HG03354 (cell line): ENCODE results near the gene PSD.

ENCODE experiments used
- ATAC-seq: cut with Tn5 transposase; IDR thresholded peaks from one replicate; pipeline ENCODE4 v1.9.1; 2021; ENCODE audit warnings: mild to moderate bottlenecking; ENCODE audit not compliant: unreplicated experiment, poor library complexity, severe bottlenecking

PSD gene

DNA sequence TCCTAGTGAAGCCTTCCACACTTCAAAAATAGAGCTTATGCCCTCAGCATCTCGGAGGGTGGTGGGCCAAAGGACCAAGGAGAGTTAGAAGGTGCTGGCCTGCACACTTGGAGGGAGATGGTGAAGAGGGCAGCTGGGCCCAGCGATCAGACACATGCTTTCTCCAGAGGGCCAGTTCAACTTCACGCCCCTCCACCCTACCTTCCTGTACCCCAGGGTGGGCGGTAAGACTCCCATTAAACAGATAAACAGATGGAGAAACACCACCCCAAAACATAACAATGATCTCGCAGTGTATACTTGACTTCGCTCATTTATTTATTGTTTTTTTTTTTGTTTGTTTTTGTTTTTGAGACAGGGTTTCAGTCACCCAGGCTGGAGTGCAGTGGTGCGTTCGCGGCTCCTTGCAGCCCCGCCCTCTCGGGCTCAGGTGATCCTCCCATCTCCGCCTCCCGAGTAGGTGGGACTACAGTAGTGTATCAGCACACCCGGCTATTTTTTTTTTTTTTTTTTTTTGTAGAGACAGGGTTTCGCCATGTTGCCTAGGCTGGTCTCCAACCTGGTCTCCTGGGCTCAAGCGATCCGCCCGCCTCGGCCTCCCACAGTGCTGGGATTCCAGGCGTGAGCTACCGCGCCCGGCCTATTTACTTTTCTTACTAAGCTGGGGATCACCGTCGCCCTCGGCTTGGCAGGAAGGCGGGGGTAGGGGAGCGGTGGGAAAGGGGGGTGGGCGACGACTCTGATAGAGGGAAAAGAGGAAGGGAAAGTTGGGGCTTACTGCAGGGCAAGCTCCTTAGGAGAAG is 30.9 kb upstream of the PSD start:
- ATAC-seq: peak; percentile 61

DNA sequence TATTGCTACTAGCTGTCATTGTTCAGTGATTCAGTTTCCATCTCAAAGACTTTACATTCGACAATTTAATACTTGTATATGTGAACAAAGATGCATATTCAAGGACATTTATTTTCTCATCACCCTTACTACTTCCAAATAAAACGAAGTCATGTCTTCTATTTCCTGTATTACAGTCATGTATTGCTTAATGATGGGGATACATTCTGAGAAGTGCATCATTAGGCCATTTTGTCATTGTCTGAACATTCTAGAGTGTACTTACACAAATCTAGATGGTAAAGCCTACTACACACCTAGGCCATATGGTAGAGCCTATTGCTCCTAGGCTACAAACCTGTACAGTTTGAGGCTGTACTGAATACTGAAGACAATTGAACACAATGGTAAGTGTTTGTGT is 26.3 kb upstream of the PSD start:
- ATAC-seq: no peak

DNA sequence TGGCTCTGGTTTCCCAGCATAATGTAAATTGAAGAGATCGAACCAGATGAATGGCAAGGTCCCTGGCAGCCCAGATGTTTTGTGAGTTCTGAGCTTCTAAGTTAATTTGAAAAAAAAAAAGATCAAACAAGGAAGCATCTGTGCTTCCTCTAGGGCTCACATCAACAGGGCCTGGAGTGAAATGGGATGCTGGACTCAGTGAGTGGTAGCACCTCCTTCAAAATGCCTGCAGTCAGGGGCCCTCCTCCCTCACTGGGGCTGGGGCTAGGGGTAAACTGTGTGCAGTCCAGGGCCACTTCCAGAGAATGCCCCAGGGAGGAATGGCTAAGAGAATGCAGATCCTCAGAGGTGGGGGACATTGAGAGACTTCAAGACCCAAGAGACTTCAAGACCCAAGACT is 19.8 kb upstream of the PSD start:
- no peak for ATAC-seq

DNA sequence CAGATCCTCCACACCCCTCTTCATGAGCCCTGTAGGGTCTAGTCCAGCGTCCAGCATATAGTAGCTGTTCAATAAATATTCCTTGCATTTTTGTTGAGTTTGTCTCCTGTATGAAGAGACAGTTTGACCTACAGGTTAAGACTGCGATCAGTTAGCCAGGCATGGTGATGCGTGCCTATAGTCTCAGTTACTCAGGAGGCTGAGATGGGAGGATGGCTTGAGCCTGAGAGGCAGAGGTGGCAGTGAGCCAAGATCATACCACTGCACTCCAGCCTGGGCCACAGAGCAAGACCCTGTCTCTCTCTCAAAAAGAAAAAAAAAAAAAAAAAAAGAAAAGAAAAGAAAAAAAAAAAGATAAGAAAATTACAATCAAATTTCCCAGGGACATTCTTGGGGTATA is 18.9 kb upstream of the PSD start:
- no peak for ATAC-seq

DNA sequence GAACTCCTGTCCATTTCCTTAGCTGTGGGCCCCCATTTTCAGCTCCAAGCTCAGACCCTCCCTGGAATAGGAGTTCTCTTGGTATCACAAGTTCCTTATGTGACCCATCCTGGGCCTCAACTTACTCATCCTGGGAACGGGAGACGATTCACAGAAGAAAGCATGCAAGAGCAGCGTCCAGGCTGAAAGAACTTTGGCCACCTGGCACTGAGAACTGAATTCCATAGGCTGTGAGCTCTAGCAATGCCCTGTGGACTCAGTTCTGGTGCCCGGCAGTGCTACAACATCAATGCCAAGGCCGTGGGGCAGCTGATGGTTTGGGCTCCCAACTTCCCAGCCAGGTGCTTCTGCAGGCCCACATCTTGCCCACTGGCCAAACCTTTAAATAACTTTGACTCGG is 17.7 kb upstream of the PSD start:
- no peak for ATAC-seq

DNA sequence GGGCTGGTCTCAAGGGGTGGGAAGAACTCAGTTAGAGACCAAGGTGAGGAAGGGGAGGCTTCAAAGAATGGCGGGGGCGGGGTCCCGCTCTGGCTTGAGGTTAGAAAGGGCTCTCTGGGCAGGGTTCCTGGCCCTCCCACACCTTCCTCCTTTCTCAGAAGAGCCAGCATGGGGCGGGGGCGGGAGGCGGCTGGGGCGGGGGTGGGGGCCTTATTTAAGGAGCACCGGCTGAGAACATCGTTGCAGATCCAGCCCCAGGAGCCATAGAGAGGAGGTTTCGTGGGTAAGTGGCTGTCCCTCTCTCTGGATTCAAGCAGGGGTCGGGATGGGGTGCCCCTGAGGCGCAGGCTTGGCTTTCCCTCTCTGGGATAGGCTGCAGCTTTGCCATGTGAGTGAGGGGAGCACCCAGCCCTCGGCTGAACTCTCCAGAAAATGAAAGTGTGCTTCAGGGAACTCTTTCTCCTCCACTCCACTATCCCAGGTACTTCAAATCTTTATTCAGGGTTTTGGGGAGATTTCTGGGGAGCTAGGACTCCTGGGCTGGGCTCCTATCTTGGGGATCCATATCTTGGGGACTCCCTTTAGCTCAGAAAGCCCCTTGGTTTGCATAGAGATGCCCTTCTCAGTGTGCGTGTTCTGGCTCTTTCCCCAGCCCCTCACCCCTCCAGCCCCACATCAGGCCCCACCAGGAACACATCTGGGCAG is 17.1 kb upstream of the PSD start:
- ATAC-seq: no peak

DNA sequence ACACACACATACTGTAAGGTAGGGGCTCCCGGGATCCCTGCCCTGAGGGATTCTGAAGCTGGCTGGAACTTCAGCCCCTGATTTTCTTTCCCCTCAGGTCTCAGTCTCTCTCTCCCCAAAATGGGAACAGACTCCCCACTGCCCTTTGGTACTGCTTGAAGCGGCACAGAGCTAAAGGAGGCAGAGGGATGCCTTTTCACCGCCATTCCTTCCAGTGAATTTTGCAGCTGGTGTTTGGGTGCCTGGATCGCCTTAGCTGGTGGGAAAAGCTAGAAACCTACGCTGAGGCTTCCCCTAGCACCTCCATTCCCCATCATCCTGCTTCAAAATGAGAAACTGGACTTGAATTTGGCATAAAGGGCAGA is 16.5 kb upstream of the PSD start:
- no peak for ATAC-seq

DNA sequence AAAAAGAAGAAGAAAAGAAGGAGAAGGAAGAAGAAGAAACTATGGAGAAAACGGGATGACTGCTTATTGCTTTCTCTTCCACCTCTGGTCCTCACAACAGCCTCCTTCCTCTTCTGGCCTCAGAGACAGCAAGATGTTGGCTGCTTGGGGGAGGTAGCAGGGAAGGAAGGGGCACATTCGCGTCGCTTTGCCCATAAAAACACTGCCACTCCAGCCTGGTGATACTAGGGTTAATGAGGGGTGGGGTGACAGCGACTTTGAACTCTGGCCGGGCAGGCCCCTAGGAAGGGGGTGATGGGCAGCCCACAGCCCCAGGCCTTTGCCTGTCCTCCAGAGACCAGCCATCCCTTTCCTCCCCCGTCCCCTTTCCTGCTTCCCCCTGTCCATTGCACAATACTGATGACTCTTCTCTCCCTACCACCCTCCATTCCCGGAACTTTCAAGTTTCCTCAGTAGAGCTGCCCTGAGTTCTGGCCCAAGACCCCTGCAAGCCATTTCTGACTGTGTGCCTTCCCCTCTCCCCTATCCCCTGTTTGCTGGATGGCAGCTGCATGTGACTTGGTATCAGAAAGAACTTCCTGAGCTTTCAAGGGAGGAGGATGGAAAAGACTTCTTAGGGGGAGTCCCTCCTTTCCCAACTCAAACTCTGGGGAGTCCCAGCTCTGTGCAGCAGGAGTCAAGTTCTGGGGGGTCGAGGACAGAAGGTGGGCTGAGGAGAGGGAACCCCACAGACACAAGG is 16.0 kb upstream of the PSD start:
- ATAC-seq: no peak

DNA sequence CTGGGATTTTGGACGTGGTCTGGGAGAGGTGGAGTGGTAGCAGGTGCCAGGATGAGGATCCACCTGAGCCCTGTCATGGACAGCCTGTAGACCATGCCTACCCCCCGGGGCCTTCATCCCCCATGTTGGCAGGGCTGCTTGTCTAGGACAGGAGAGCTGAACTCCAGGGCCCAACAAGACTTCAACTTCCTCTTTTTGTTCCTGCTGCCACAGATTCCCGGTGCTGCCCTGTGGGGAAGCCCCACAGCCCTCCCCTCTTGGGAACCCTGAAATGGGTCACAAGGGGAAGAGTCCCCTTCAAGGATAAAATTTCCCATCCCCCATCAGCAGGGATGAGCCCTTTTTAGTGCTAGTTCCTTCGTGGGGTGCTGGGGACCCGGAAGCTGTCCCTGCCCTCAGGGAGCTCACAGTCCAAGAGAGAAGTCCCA is 15.0 kb upstream of the PSD start:
- ATAC-seq: no peak

DNA sequence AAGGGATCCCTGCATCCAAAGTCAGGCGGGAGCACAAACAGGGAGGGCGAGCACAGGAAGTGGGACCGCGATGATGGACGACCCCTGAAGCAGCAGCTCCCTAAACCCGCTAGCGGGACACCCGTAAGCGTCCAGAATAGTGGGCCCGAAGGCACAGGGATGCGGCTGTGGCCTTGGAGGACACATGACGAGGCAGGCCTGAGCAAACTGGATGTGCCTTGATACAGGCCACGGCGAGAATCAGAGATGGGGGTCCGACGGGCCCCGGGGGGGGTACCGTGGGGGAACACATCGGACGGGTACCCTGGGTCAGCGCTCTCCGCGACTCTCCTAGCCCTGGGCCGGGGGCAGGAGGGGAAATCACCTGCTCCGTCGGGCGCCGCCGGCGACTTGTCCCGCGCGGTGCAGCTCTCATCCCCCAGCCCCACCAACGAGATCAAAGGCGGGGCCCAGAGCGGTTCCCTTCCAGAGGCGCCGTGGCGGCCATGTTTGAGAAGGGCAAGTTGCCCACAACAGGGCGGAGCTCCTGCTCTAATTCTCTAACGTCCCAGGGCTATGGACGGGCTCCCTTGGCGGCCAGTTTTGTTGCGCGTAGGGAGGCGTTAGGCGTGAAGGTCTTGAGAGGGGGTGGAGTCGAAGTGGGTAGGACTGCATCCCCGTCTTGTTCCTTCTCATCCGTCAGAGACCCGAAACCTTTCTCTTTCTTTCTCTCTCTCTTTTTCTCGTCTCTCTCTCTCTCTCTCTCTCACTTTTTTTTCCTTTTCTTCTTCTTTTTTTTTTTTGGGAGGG is 13.8 kb upstream of the PSD start, which contains the start of gene CUEDC2:
Gene CUEDC2, minus strand, starts transcription at position 413 of the 789 bp plus-strand sequence. CDS start 7,386 bp downstream, outside the sequence.
- peak; percentile 89 for ATAC-seq

DNA sequence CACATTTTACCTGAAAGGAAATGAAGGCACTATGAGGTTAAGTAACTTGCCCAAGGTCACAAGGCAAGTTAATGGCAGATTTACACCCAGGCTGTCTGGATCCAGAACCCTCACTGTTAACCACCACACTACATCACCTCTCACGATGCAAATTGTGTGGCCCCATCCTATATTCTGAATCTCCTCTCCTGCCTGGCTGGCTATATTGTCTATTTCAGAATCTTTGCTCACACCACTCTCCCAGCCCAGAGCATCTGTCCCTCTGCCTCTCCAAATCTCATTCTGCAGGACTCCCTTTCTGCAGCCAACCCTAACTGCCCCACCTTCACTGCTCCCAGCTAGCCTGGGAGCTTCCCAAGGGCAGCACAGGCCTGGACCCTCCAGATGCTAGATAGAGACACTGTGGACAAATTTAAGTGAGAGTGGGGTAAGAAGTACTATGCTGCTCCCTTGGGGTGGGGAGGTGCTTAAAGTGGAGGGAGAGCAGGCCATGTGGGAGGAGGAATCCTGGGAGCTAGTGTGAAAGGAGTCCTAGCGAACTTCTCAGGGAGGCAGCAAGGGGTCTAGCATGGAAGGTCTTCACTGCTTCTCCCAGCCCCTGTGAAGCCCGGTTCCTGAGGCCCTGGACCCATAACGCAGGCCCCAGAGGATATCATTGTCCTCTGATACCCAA is 13.0 kb upstream of the PSD start:
- ATAC-seq: no peak

DNA sequence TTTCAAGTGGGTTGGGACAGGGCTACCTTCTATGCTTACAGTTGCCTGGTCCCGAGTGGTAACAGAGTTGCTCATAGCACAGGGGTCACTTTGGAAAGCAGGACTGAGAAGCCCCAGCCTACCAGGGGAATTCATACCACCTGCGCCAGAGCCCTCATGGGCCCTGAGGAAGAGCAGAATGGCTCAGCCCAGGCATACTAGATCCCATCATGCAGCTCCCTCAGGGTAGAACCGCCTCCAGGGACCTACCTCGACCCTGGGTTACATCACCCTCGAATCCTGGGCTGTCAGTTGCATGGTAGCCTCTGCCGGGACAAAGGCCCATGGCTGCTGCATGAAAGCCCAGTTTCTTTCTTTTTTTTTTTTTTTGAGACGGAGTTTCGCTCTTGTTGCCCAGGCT is 10.9 kb upstream of the PSD start:
- ATAC-seq: no peak

DNA sequence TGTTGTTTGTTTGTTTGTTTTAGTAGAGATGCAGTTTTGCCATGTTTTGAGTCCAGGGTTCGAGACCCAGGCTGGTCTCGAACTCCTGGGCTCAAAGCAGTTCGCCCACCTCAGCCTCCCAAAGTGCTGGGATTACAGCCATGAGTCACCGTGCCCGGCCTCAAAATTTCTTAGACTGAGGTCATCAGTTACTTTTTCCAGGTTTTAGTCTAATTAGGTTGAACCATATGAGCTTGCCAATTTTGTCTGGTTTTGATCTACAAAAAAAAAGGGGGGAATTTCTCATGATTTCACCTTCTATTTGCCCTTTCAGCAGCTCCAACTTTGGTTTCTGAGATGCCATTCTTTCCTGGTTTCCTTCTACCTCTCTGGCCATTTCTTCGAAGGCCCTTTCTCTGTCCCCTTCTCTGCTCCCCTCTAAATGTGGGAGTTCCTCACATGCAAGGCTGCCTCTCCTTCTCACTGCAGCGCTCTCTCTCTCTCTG is 8.3 kb upstream of the PSD start:
- no peak for ATAC-seq

DNA sequence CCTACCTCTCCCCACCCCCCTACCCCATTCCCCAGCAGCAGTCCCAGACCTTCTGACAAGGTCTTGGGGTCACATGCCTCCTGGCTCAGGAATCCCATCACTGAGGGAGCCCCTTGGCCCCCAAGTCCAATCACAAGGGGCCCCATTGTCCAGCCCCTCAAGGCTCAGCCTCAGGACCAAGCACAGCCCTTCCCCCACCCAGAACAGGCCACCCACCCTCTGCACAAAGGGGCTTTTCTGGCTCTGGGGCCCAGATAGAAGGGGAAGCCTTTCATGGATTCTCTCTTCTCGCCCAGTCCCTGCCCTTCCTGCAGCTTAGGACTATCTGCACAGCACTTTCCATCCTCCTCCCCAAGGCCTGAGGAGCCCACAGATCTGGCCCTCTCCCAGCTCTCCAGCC is 6.9 kb upstream of the PSD start:
- ATAC-seq: no peak

DNA sequence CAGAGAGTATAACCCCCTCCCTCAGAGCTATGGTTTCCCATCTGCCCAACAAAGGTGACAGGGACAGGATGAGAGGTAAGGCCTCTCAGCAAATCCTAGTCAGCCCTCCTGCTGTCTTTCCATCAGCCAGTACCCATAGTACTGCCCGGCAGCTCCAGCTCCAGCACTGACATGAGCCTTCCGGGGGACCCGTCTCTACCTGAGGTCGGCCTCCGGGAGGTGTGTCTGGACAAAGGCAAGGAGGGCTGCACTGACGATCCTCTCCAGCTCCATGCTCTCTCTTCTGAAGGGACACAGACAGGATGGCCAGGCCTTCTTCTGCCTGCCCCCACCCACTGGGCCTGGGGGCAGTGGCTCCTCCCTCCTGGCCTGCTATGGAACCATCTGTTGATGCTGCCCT is 6.3 kb upstream of the PSD start:
- no peak for ATAC-seq

DNA sequence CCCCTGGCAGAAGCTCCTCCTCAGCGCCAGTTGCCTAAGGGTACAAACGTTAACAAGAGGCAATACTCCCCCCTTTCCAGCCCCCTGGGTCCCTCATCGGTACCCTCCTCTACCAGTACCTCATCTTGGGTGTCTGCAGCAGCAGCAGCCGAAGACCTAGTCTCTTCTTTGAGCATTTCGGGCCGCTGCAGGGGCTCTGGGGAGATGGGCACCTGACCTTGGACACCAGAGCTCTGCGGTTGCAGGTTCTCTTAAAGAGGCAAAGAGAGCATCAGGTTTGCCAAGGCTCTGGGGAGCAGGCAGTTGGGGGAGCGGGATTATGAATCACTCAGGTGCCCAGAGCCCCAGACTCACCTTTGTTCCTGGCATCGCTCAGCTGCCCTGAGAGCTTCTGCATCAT is 5.6 kb upstream of the PSD start:
- ATAC-seq: no peak

DNA sequence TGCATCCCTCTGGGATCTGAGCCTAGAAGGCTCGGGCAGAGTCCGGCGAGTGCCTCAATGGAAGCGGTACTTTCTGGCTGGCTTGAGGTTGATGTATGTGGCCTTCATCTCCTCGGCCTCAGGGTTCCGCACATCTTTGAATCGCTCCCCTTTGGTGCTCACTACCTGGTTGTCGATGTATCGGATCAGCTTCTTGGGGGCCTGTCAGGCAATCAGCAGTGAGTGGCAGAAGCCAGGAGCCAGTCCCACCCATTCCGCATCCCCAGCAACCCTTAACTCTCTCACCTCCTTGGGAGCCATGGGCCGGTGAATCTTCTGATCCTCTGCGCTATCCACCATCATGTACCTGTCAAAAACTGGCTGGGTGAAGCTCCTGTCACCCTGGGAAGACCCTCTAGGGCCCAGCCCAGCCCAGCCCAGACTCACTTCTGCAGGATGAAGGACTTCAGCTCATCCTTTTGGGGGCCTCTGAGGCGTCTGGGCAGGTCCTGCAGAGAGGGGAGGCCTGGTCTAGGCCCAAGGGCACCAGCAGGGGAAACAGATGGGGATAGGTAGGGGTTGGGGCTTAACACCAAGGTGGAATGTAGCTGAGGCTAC is 4.9 kb upstream of the PSD start:
- ATAC-seq: no peak

DNA sequence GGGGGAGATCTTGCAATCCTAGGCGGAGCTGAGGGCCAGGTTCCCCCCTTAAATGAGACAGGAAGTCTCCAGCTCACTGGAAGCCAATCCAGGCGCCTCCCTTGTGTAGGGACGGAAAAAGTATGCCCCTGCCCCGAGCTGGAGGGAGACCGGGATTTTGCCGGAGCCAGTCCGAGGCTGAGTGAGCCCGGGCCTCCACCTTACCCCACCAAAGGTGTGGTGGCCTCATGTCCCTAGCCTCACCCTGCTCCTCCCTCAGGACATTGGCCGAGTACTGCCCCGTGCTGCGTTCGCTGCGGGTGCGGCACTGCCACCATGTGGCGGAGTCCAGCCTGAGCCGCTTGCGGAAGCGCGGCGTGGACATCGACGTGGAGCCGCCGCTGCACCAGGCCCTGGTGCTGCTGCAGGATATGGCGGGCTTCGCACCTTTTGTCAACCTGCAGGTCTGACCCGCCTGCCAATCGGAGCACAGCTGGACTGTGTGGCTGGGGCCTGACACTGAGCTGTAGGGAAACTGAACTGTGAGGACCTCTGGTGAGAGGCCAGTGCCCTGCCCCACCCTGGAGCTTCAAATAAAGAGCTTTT is 4.1 kb upstream of the PSD start:
- ATAC-seq: no peak
